ENCODE results near the gene PLAAT4.
"Not testable (repeated sequence)": the region's sequence is repeated elsewhere in the genome, so short reads cannot be mapped to it uniquely, and the experiment has no call there.

PLAAT4 gene

GRCh38 chr11:63523151-63523550 lies 13.5 kb upstream of the PLAAT4 start:
- no peak overlapping the region for H4K8ac ChIP-seq (ENCODE audit: low read depth, low read length)
- DNase-seq = peak; percentile 14 to 55

GRCh38 chr11:63527667-63528066 lies 8.9 kb upstream of the PLAAT4 start:
- Histone ChIP-seq H2BK5ac (ENCODE audit: low read depth, low read length, poor library complexity) (peak overlapping the region; percentile 31), H3K79me2 (ENCODE audit: control insufficient read depth, insufficient read depth, low read length, poor library complexity) (no peaks in the 10 kb centered on the region), H4K12ac (ENCODE audit: low read depth, low read length) (no peak overlapping the region), H3K36me3 (ENCODE audit: control insufficient read depth in 1 of 2, insufficient read depth in 2 of 2, low read length in 2 of 2) (no peaks in the 10 kb centered on the region), H3K4me1 (ENCODE audit: control insufficient read depth in 1 of 2, insufficient read depth in 2 of 2, low read length in 2 of 2) (peaks cover under 1 to 9% of the 10 kb centered on the region in 2 experiments), H3K4me3 (ENCODE audit: low read depth, low read length) (no peak overlapping the region), H2AFZ (ENCODE audit: insufficient read depth, low read length, poor library complexity) (no peak overlapping the region), H3K27me3 (ENCODE audit: insufficient read depth, low read length) (no peaks in the 10 kb centered on the region), H3K79me1 (ENCODE audit: low read length) (peaks cover 6% of the 10 kb centered on the region), H3K14ac (ENCODE audit: low read length) (no peak overlapping the region), H3K4ac (ENCODE audit: low read depth, low read length) (no peak overlapping the region), H2AK5ac (ENCODE audit: low read length) (no peak overlapping the region), H4K8ac (ENCODE audit: low read depth, low read length) (peak overlapping the region; percentile 13), H2BK12ac (ENCODE audit: low read length) (peak overlapping the region; percentile 37), H3K18ac (ENCODE audit: low read length) (no peak overlapping the region), H3K9me3 (ENCODE audit: insufficient read depth, low read depth, low read length) (peaks cover 1% of the 10 kb centered on the region), H2BK120ac (ENCODE audit: insufficient read depth, low read length, poor library complexity) (no peak overlapping the region), H3K9ac (ENCODE audit: low read length) (no peak overlapping the region), H3K23ac (ENCODE audit: low read length) (no peak overlapping the region), H3K27ac (ENCODE audit: low read depth, low read length) (peak overlapping the region; percentile 14), H3K4me2 (ENCODE audit: low read length) (no peak overlapping the region), H4K91ac (ENCODE audit: low read depth, low read length) (peak overlapping the region; percentile 64)
- WGBS (ENCODE audit: extremely low coverage, insufficient coverage, insufficient read length) = no CpG with 5 or more reads among the region's 2 CpGs
- no peak for DNase-seq

More at GRCh38 chr11:63523151-63523550, 13.5 kb upstream of the PLAAT4 start:
- Histone ChIP-seq H4K12ac (ENCODE audit: low read depth, low read length) (no peak overlapping the region), H3K27me3 (ENCODE audit: insufficient read depth, low read length) (no peaks in the 10 kb centered on the region), H2BK5ac (ENCODE audit: low read depth, low read length, poor library complexity) (peak overlapping the region; percentile 64), H3K4me2 (ENCODE audit: low read length) (no peak overlapping the region), H3K14ac (ENCODE audit: low read length) (no peak overlapping the region), H3K4me1 (ENCODE audit: control insufficient read depth in 1 of 2, insufficient read depth in 2 of 2, low read length in 2 of 2) (peaks cover 0 to 1% of the 10 kb centered on the region in 2 experiments), H3K4me3 (ENCODE audit: low read depth, low read length) (no peak overlapping the region), H3K27ac (ENCODE audit: low read depth, low read length) (no peak overlapping the region), H3K36me3 (ENCODE audit: control insufficient read depth in 1 of 2, insufficient read depth in 2 of 2, low read length in 2 of 2) (no peaks in the 10 kb centered on the region), H2BK12ac (ENCODE audit: low read length) (no peak overlapping the region), H3K9ac (ENCODE audit: low read length) (no peak overlapping the region), H3K18ac (ENCODE audit: low read length) (no peak overlapping the region), H2AFZ (ENCODE audit: insufficient read depth, low read length, poor library complexity) (no peak overlapping the region), H3K4ac (ENCODE audit: low read depth, low read length) (no peak overlapping the region), H3K79me1 (ENCODE audit: low read length) (no peaks in the 10 kb centered on the region), H2BK120ac (ENCODE audit: insufficient read depth, low read length, poor library complexity) (no peak overlapping the region), H3K9me3 (ENCODE audit: insufficient read depth, low read depth, low read length) (peaks cover 1% of the 10 kb centered on the region), H4K91ac (ENCODE audit: low read depth, low read length) (peak overlapping the region; percentile 52), H3K23ac (ENCODE audit: low read length) (no peak overlapping the region), H2AK5ac (ENCODE audit: low read length) (no peak overlapping the region), H3K79me2 (ENCODE audit: control insufficient read depth, insufficient read depth, low read length, poor library complexity) (no peaks in the 10 kb centered on the region)
- WGBS (ENCODE audit: extremely low coverage, insufficient coverage, insufficient read length) = no CpG with 5 or more reads among the region's 7 CpGs

- H2BK5ac ChIP-seq (ENCODE audit: low read depth, low read length, poor library complexity); H3K14ac ChIP-seq (ENCODE audit: low read length); H3K4ac ChIP-seq (ENCODE audit: low read depth, low read length); H4K91ac ChIP-seq (ENCODE audit: low read depth, low read length); H3K36me3 ChIP-seq (ENCODE audit: control insufficient read depth in 1 of 2, insufficient read depth in 2 of 2, low read length in 2 of 2); H2BK120ac ChIP-seq (ENCODE audit: insufficient read depth, low read length, poor library complexity); H3K27ac ChIP-seq (ENCODE audit: low read depth, low read length); H3K27me3 ChIP-seq (ENCODE audit: insufficient read depth, low read length); H3K18ac ChIP-seq (ENCODE audit: low read length); H3K4me3 ChIP-seq (ENCODE audit: low read depth, low read length); H4K8ac ChIP-seq (ENCODE audit: low read depth, low read length); H3K79me1 ChIP-seq (ENCODE audit: low read length); H4K12ac ChIP-seq (ENCODE audit: low read depth, low read length); H3K79me2 ChIP-seq (ENCODE audit: control insufficient read depth, insufficient read depth, low read length, poor library complexity); H2BK12ac ChIP-seq (ENCODE audit: low read length); H3K4me2 ChIP-seq (ENCODE audit: low read length); H2AK5ac ChIP-seq (ENCODE audit: low read length); H3K9me3 ChIP-seq (ENCODE audit: insufficient read depth, low read depth, low read length); H3K23ac ChIP-seq (ENCODE audit: low read length); H2AFZ ChIP-seq (ENCODE audit: insufficient read depth, low read length, poor library complexity); DNase-seq; H3K9ac ChIP-seq (ENCODE audit: low read length): not testable (repeated sequence)
- peaks cover 4 to 13% of the 10 kb centered on the region in 2 experiments for H3K4me1 ChIP-seq (ENCODE audit: control insufficient read depth in 1 of 2, insufficient read depth in 2 of 2, low read length in 2 of 2)
- no CpG with 5 or more reads among the region's 11 CpGs for WGBS (ENCODE audit: extremely low coverage, insufficient coverage, insufficient read length)
These were observed 8.5 kb upstream of the PLAAT4 start for GRCh38 chr11:63528156-63528555.

GRCh38 chr11:63528729-63529278 lies 7.8 kb upstream of the PLAAT4 start:
- not testable (repeated sequence) for H3K9ac ChIP-seq (ENCODE audit: low read length); H3K23ac ChIP-seq (ENCODE audit: low read length); H3K36me3 ChIP-seq (ENCODE audit: control insufficient read depth in 1 of 2, insufficient read depth in 2 of 2, low read length in 2 of 2); H4K8ac ChIP-seq (ENCODE audit: low read depth, low read length); H3K14ac ChIP-seq (ENCODE audit: low read length); H3K79me2 ChIP-seq (ENCODE audit: control insufficient read depth, insufficient read depth, low read length, poor library complexity); H3K27me3 ChIP-seq (ENCODE audit: insufficient read depth, low read length); H2AFZ ChIP-seq (ENCODE audit: insufficient read depth, low read length, poor library complexity); H2AK5ac ChIP-seq (ENCODE audit: low read length); H2BK12ac ChIP-seq (ENCODE audit: low read length); H3K18ac ChIP-seq (ENCODE audit: low read length); H3K4me3 ChIP-seq (ENCODE audit: low read depth, low read length); H3K4ac ChIP-seq (ENCODE audit: low read depth, low read length); H3K9me3 ChIP-seq (ENCODE audit: insufficient read depth, low read depth, low read length); H4K12ac ChIP-seq (ENCODE audit: low read depth, low read length); H2BK5ac ChIP-seq (ENCODE audit: low read depth, low read length, poor library complexity); H3K4me2 ChIP-seq (ENCODE audit: low read length)
- peaks cover 10% of the 10 kb centered on the region for H3K79me1 ChIP-seq (ENCODE audit: low read length)
- H4K91ac ChIP-seq (ENCODE audit: low read depth, low read length) = peak overlapping the region; percentile 12
- peak overlapping the region; percentile 50 for H3K27ac ChIP-seq (ENCODE audit: low read depth, low read length)
- peak in 1 of 2 donors; percentile 5 for DNase-seq
- peak overlapping the region; percentile 39 for H2BK120ac ChIP-seq (ENCODE audit: insufficient read depth, low read length, poor library complexity)
- no CpG with 5 or more reads among the region's 3 CpGs for WGBS (ENCODE audit: extremely low coverage, insufficient coverage, insufficient read length)
- peaks cover 9 to 18% of the 10 kb centered on the region in 2 experiments for H3K4me1 ChIP-seq (ENCODE audit: control insufficient read depth in 1 of 2, insufficient read depth in 2 of 2, low read length in 2 of 2)

Data from trophoblast cell (in vitro differentiated cells and primary cell).